DOHH2 (cell line): ENCODE data around the gene NFIA.

Experiments
- H3F3A ChIP-seq: fragments of 200-600 bp; sonication (generic), shearing (Covaris generic); 2 replicates; pipeline ENCODE4 v1.6.0; 2016; ENCODE audit warnings: antibody characterized with exemption, mild to moderate bottlenecking; ENCODE audit not compliant: control insufficient read depth, insufficient read depth
- H3K27ac ChIP-seq: fragments of 200-600 bp; sonication (generic); 2 replicates; pipeline ENCODE4 v1.5.1; 2014; ENCODE audit warnings: low read depth, mild to moderate bottlenecking, low read length, moderate library complexity
- H3K27me3 ChIP-seq: fragments of 200-600 bp; sonication (generic); 2 replicates; pipeline ENCODE4 v1.6.1; 2014; ENCODE audit warnings: mild to moderate bottlenecking, low read length, mixed read lengths; ENCODE audit not compliant: control insufficient read depth
- H3K36me3 ChIP-seq: fragments of 200-600 bp; sonication (generic); 2 replicates; pipeline ENCODE4 v1.6.1; 2014; ENCODE audit warnings: mild to moderate bottlenecking, low read length, moderate library complexity, mixed read lengths; ENCODE audit not compliant: control insufficient read depth
- H3K4me1 ChIP-seq: fragments of 200-600 bp; sonication (generic); 2 replicates; pipeline ENCODE4 v1.6.1; 2014; ENCODE audit warnings: mild to moderate bottlenecking, low read length, mixed read lengths; ENCODE audit not compliant: control insufficient read depth
- H3K4me2 ChIP-seq: fragments of 200-600 bp; sonication (generic); 2 replicates; pipeline ENCODE4 v1.6.0; 2014; ENCODE audit warnings: mild to moderate bottlenecking, low read length, moderate library complexity
- H3K4me3 ChIP-seq: fragments of 200-600 bp; sonication (generic); 2 replicates; pipeline ENCODE4 v1.5.1; 2014; ENCODE audit warnings: mild to moderate bottlenecking, low read length, mixed read lengths
- H3K79me2 ChIP-seq: fragments of 200-600 bp; sonication (generic); 2 replicates; pipeline ENCODE4 v1.6.1; 2014; ENCODE audit warnings: mild to moderate bottlenecking, low read length, mixed read lengths; ENCODE audit not compliant: control insufficient read depth
- H3K9me2 ChIP-seq: fragments of 200-600 bp; sonication (generic); replicated peaks from 2 replicates; pipeline ENCODE4 v1.6.1; 2014; ENCODE audit warnings: mild to moderate bottlenecking, low read length, mixed read lengths; ENCODE audit not compliant: control insufficient read depth
- H3K9me3 ChIP-seq: fragments of 200-600 bp; sonication (generic); 2 replicates; pipeline ENCODE4 v1.6.1; 2014; ENCODE audit warnings: antibody characterized with exemption, low read length, mixed read lengths; ENCODE audit not compliant: control insufficient read depth, insufficient read depth
- H4K20me1 ChIP-seq: fragments of 200-600 bp; sonication (generic); 2 replicates; pipeline ENCODE4 v1.6.0; 2014; ENCODE audit warnings: low read depth, mild to moderate bottlenecking, antibody characterized with exemption, low read length, moderate library complexity; ENCODE audit not compliant: control insufficient read depth, insufficient read depth
- CTCF ChIP-seq: fragments of 200-600 bp; sonication (generic); IDR thresholded peaks from one replicate; pipeline ENCODE4 v1.5.1; 2014; ENCODE audit warnings: antibody characterized with exemption, mild to moderate bottlenecking, low read depth, low read length; ENCODE audit not compliant: poor library complexity, severe bottlenecking
- EZH2phosphoT487 ChIP-seq: fragments of 200-600 bp; sonication (generic); IDR thresholded peaks from 2 replicates; pipeline ENCODE4 v1.6.1; 2017; ENCODE audit warnings: borderline replicate concordance, mild to moderate bottlenecking, antibody characterized with exemption, low read length, moderate library complexity, mixed read lengths

NFIA gene

DNA sequence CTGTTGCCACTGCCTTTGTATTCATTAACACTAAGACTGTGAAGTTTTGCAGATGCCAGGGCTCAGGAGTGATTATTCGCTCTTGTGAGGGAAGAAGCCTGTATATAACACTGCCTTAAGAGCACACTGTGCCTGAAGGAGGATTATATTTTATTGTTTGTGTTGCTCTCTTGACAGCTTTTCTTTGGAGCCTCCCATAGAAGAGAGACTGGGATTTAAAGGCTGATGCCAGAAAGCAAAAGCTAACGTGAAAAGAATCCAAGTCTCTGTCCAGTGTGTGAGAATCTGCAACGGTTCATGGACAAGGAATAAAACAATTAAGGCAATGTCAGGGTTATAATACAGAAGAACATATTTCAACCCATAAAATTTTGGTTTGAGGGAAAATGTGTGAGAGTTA is 316.8 kb downstream of the NFIA start:
- Histone ChIP-seq H4K20me1 (no peaks in the 10 kb centered on the region), H3K4me1 (no peaks in the 10 kb centered on the region), H3K4me3 (no peak overlapping the region), H3K9me2 (no peaks in the 10 kb centered on the region), H3K4me2 (no peak overlapping the region), H3K79me2 (no peaks in the 10 kb centered on the region), H3K36me3 (no peaks in the 10 kb centered on the region), H3K27ac (no peak overlapping the region), H3F3A (no peaks in the 10 kb centered on the region), H3K9me3 (no peaks in the 10 kb centered on the region), H3K27me3 (no peaks in the 10 kb centered on the region)
- TF ChIP-seq CTCF (no peak), EZH2phosphoT487 (no peak)

DNA sequence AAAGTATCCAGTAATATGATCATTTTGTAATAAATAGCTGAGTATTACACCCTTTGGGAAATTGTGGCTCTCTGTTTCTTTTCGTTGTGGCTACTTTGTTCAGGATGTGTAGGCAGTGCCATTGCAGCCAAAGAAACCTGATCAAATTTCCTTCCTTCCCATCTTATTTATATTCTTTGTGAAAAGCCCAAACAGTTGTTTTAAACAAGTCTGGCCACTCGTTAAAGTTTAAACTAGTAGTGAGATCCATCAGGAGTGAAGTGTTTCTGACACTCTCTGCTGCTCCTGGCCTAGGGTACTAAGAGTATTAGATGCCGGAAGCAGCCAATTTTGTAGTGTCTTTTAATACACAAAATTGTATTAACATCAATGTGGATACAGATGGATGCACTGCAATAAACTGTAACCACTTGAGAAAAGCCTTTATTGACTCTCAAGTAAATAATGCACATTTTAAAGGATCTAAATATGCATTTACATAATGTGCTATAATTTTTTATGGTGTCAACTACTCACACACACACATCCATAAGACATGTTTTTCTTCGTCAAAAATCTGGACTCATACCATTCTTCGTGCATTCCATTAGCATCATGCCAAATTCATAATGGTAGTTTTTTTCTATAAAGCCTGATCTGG is 317.9 kb downstream of the NFIA start:
- Histone ChIP-seq H3K4me3 (no peak overlapping the region), H4K20me1 (no peaks in the 10 kb centered on the region), H3K9me2 (no peaks in the 10 kb centered on the region), H3K4me2 (no peak overlapping the region), H3F3A (no peaks in the 10 kb centered on the region), H3K9me3 (no peaks in the 10 kb centered on the region), H3K36me3 (no peaks in the 10 kb centered on the region), H3K27me3 (no peaks in the 10 kb centered on the region), H3K4me1 (no peaks in the 10 kb centered on the region), H3K27ac (no peak overlapping the region), H3K79me2 (no peaks in the 10 kb centered on the region)
- TF ChIP-seq CTCF (no peak), EZH2phosphoT487 (no peak)

- no peak overlapping the region for H3K4me2 ChIP-seq
- no peaks in the 10 kb centered on the region for H3K9me3 ChIP-seq
- H3K79me2 ChIP-seq, result no peaks in the 10 kb centered on the region
- H3K36me3 ChIP-seq, result no peaks in the 10 kb centered on the region
- no peaks in the 10 kb centered on the region for H3F3A ChIP-seq
- no peaks in the 10 kb centered on the region for H3K9me2 ChIP-seq
- no peaks in the 10 kb centered on the region for H4K20me1 ChIP-seq
- no peaks in the 10 kb centered on the region for H3K4me1 ChIP-seq
- no peaks in the 10 kb centered on the region for H3K27me3 ChIP-seq
- TF ChIP-seq CTCF (no peak), EZH2phosphoT487 (no peak)
- H3K4me3 ChIP-seq, result no peak overlapping the region
- no peak overlapping the region for H3K27ac ChIP-seq
Observed at GRCh38 chr1:61400997-61401396, 318.6 kb downstream of the NFIA start.
